HG03175 (cell line): ENCODE measurements around the gene RTL10.

Experiments
- ATAC-seq: cut with Tn5 transposase; IDR thresholded peaks from one replicate; pipeline ENCODE4 v1.9.1; 2021; ENCODE audit warnings: mild to moderate bottlenecking, moderate library complexity; ENCODE audit not compliant: unreplicated experiment

RTL10 gene

GRCh38 chr22:19854778-19855503 is at the start of gene RTL10, which contains the start of gene GNB1L:
Gene RTL10, minus strand, starts transcription at chr22:19854874. Its CDS starts 2,613 bp downstream, at chr22:19852261.
Gene GNB1L, minus strand, starts transcription at chr22:19854874. Its CDS starts 33,519 bp downstream, at chr22:19821355.
- peak; percentile 79 for ATAC-seq

GRCh38 chr22:19904174-19904856 is 49.6 kb upstream of the RTL10 start:
- ATAC-seq, result no peak

GRCh38 chr22:19903513-19903912 is 48.8 kb upstream of the RTL10 start:
- no peak for ATAC-seq

GRCh38 chr22:19903031-19903430 is 48.4 kb upstream of the RTL10 start:
- no peak for ATAC-seq

- no peak for ATAC-seq
Measured at GRCh38 chr22:19902245-19902715, 47.6 kb upstream of the RTL10 start.

- ATAC-seq, result no peak
Measured at GRCh38 chr22:19901577-19902244, 47.0 kb upstream of the RTL10 start.

- no peak for ATAC-seq
Measured at GRCh38 chr22:19900707-19901436, 46.2 kb upstream of the RTL10 start.

- ATAC-seq, result no peak
Measured at GRCh38 chr22:19898831-19899567, 44.3 kb upstream of the RTL10 start.

- no peak for ATAC-seq
Measured at GRCh38 chr22:19898145-19898544, 43.5 kb upstream of the RTL10 start.

- no peak for ATAC-seq
Measured at GRCh38 chr22:19897726-19898125, 43.1 kb upstream of the RTL10 start.

GRCh38 chr22:19896665-19897355 is 42.1 kb upstream of the RTL10 start:
- no peak for ATAC-seq

GRCh38 chr22:19895160-19895849 is 40.6 kb upstream of the RTL10 start:
- ATAC-seq, result no peak

GRCh38 chr22:19893363-19893762 is 38.7 kb upstream of the RTL10 start:
- ATAC-seq, result no peak

GRCh38 chr22:19892925-19893324 is 38.3 kb upstream of the RTL10 start:
- ATAC-seq, result no peak

GRCh38 chr22:19892257-19892879 is 37.7 kb upstream of the RTL10 start:
- no peak for ATAC-seq

GRCh38 chr22:19891317-19892256 is 36.9 kb upstream of the RTL10 start:
- no peak for ATAC-seq

- ATAC-seq, result no peak
Measured at GRCh38 chr22:19890502-19891316, 36.0 kb upstream of the RTL10 start.
